ENCODE data around the gene ERICH6. TPM values are rescaled to one million over a fixed set of nuclear protein-coding genes. Genes with fewer than 3 reads are reported as not detected.

Gene ERICH6
- total and polyA plus RNA-seq, 2 donors from 2014 or later, result 0.19 TPM; not detected in 1

DNA sequence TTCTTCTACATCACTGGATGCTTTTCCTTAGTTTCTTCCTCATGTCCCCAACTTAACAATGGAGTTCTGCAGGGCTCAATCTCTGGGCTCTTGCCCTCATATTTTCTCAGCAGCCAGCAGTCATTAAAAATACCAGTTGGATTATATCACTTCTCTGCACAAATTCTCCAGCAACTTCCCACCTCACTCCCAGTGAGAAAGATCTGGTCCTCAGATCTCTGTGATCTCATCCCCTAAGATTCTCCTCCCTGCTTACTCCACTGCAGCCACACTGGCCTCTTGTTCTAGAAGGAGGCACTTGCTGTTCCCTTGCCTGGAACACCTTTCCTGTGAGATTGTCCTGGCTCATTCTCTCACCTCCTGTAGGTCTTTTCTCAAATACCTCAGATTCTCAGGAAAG is 6.1 kb downstream of the ERICH6 start:
- H3K27ac ChIP-seq (ENCODE audit: low read depth in 2 of 2, low read length in 2 of 2), result no peak overlapping the region
- intact Hi-C loops (cut with DNase I), result no loop called here
- no peak overlapping the region for H3K9ac ChIP-seq (ENCODE audit: low read length in 3 of 3)
- H3K4me3 ChIP-seq (ENCODE audit: low read length in 3 of 3), result no peak overlapping the region
- no peaks in the 10 kb centered on the region for H3K36me3 ChIP-seq (ENCODE audit: control insufficient read depth in 2 of 3, insufficient read depth in 3 of 3, low read length in 3 of 3)
- TF ChIP-seq, protein P1, sequence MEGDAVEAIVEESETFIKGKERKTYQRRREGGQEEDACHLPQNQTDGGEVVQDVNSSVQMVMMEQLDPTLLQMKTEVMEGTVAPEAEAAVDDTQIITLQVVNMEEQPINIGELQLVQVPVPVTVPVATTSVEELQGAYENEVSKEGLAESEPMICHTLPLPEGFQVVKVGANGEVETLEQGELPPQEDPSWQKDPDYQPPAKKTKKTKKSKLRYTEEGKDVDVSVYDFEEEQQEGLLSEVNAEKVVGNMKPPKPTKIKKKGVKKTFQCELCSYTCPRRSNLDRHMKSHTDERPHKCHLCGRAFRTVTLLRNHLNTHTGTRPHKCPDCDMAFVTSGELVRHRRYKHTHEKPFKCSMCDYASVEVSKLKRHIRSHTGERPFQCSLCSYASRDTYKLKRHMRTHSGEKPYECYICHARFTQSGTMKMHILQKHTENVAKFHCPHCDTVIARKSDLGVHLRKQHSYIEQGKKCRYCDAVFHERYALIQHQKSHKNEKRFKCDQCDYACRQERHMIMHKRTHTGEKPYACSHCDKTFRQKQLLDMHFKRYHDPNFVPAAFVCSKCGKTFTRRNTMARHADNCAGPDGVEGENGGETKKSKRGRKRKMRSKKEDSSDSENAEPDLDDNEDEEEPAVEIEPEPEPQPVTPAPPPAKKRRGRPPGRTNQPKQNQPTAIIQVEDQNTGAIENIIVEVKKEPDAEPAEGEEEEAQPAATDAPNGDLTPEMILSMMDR (IDR thresholded peaks at IDR 0.05; ENCODE audit: borderline replicate concordance, extremely low read depth, insufficient read depth), result no peak
- no peaks in the 10 kb centered on the region for H3K9me3 ChIP-seq (ENCODE audit: control insufficient read depth in 2 of 3, insufficient read depth in 1 of 3, low read length in 3 of 3)
- FAIRE-seq, result no peak
- DNase-seq, result no peak
- H3K27me3 ChIP-seq (ENCODE audit: control insufficient read depth, insufficient read depth, low read length), result no peaks in the 10 kb centered on the region
- H3K4me1 ChIP-seq (ENCODE audit: control insufficient read depth in 2 of 3, insufficient read depth in 2 of 3, low read depth in 1 of 3, low read length in 3 of 3), result no peaks in the 10 kb centered on the region

DNA sequence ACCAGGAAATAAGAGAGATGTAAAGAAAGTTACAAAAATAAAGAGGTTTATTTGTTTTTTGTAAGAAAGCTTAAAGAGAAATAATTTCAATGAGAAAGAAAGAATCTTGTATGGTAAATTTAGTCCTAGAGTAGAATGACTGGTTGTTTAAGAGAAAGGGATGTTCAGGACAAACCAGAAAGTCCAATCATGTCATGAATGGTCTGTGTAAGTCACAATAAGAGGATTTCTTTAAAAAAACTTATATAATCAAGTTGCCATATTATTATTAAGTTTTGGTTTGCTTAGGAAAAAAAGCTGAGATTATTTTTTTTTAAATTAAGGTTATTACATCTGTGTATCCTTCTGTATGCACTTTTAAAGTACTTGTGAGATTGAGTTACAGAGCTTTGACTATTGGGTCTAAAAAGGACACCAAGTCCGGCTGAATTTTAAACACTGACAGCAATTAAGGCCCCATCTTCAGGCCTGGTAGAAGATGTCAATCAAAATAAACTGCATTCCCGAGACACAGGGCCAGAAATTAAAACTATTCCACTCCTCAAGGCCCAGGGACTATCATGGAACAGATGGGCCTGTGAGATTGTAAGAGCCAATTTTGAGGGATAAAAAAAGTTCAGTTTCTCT is 12.2 kb downstream of the ERICH6 start:
- H3K36me3 ChIP-seq (ENCODE audit: control insufficient read depth in 2 of 3, insufficient read depth in 3 of 3, low read length in 3 of 3), result no peaks in the 10 kb centered on the region
- TF ChIP-seq, protein P1 (IDR thresholded peaks at IDR 0.05; ENCODE audit: borderline replicate concordance, extremely low read depth, insufficient read depth), result no peak
- intact Hi-C loops (cut with DNase I), result no loop called here
- no peak overlapping the region for H3K9ac ChIP-seq (ENCODE audit: low read length in 3 of 3)
- H3K27ac ChIP-seq (ENCODE audit: low read depth in 2 of 2, low read length in 2 of 2), result no peak overlapping the region
- H3K4me3 ChIP-seq (ENCODE audit: low read length in 3 of 3), result no peak overlapping the region
- no peaks in the 10 kb centered on the region for H3K9me3 ChIP-seq (ENCODE audit: control insufficient read depth in 2 of 3, insufficient read depth in 1 of 3, low read length in 3 of 3)
- DNase-seq (no peak), FAIRE-seq (no peak)
- H3K27me3 ChIP-seq (ENCODE audit: control insufficient read depth, insufficient read depth, low read length), result no peaks in the 10 kb centered on the region
- no peaks in the 10 kb centered on the region for H3K4me1 ChIP-seq (ENCODE audit: control insufficient read depth in 2 of 3, insufficient read depth in 2 of 3, low read depth in 1 of 3, low read length in 3 of 3)

DNA sequence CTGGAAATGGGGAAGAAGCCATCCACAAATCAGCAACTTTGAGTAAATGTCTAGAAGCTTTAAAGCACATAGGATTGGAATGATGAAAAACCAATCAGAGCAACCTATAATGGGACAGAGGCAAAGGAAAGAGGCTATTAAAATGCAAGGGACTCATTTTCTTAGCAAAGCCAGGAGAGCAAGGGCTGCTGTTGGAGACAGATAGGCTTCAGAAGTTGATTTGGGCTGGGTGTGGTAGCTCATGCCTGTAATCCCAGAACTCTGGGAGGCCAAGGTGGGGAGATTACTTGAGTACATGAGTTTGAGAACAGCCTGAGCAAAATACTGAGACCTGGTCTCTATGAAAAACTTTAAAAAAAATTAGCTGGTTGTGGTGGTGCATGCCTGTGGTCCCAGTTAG is 16.1 kb downstream of the ERICH6 start:
- DNase-seq (no peak), FAIRE-seq (no peak)
- H3K4me1 ChIP-seq (ENCODE audit: control insufficient read depth in 2 of 3, insufficient read depth in 2 of 3, low read depth in 1 of 3, low read length in 3 of 3), result no peaks in the 10 kb centered on the region
- H3K36me3 ChIP-seq (ENCODE audit: control insufficient read depth in 2 of 3, insufficient read depth in 3 of 3, low read length in 3 of 3), result no peaks in the 10 kb centered on the region
- H3K27me3 ChIP-seq (ENCODE audit: control insufficient read depth, insufficient read depth, low read length), result no peaks in the 10 kb centered on the region
- TF ChIP-seq, protein P1 (IDR thresholded peaks at IDR 0.05; ENCODE audit: borderline replicate concordance, extremely low read depth, insufficient read depth), result no peak
- H3K9ac ChIP-seq (ENCODE audit: low read length in 3 of 3), result no peak overlapping the region
- H3K4me3 ChIP-seq (ENCODE audit: low read length in 3 of 3), result no peak overlapping the region
- intact Hi-C loops (cut with DNase I), result no loop called here
- no peaks in the 10 kb centered on the region for H3K9me3 ChIP-seq (ENCODE audit: control insufficient read depth in 2 of 3, insufficient read depth in 1 of 3, low read length in 3 of 3)
- no peak overlapping the region for H3K27ac ChIP-seq (ENCODE audit: low read depth in 2 of 2, low read length in 2 of 2)

DNA sequence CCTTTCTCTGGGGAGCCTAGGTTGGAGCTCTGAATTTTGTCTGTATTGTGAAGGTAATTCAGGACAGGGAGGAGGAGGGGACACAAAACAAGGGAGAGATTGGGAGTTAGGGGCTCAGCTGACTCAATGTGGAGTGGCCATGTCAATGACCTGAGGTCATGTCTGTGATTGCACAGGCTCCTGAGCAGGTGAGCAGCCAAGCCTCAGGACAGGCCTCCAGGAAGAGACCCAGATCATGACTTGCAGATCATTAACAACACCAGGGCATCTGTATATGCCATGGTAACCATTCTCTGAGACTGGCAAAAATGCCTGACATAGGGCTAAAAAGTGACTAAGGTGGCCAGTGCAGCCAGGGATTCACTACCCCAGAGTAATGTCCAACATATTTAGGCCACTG is 20.9 kb downstream of the ERICH6 start:
- TF ChIP-seq, protein P1 (IDR thresholded peaks at IDR 0.05; ENCODE audit: borderline replicate concordance, extremely low read depth, insufficient read depth), result no peak
- FAIRE-seq (no peak), DNase-seq (no peak)
- H3K9ac ChIP-seq (ENCODE audit: low read length in 3 of 3), result no peak overlapping the region
- H3K9me3 ChIP-seq (ENCODE audit: control insufficient read depth in 2 of 3, insufficient read depth in 1 of 3, low read length in 3 of 3), result no peaks in the 10 kb centered on the region
- H3K36me3 ChIP-seq (ENCODE audit: control insufficient read depth in 2 of 3, insufficient read depth in 3 of 3, low read length in 3 of 3), result no peaks in the 10 kb centered on the region
- H3K27me3 ChIP-seq (ENCODE audit: control insufficient read depth, insufficient read depth, low read length), result no peaks in the 10 kb centered on the region
- H3K27ac ChIP-seq (ENCODE audit: low read depth in 2 of 2, low read length in 2 of 2), result no peak overlapping the region
- no peaks in the 10 kb centered on the region for H3K4me1 ChIP-seq (ENCODE audit: control insufficient read depth in 2 of 3, insufficient read depth in 2 of 3, low read depth in 1 of 3, low read length in 3 of 3)
- intact Hi-C loops (cut with DNase I), result no loop called here
- no peak overlapping the region for H3K4me3 ChIP-seq (ENCODE audit: low read length in 3 of 3)

All from kidney (tissue), 14 donors.